Measurements from ENCODE around the gene PAWR. TPM values are rescaled to one million over a fixed set of nuclear protein-coding genes. Genes with fewer than 3 reads are reported as not detected.

The PAWR gene
- total and polyA plus RNA-seq, 7 donors = 0.77 to 3.5 (median 1.9) TPM

DNA sequence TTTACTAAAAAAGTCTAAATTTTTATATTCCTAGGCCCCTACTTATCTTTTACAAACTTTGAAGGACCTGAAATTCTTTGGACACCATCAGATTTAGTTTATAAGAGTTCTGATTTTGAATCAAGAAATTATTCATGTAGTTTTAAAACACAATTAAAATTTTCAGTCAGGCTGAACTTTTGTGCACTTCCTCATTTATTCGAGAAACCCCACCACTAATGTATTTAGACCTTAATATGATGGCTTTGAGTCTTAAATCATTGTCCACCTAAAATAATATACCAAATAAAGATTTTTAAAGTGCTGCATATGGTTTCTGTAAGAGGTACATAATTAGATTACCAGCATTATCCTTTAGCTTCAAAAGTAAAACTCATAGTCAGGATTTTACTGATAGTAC, 103.4 kb downstream of the PAWR start:
- TF ChIP-seq CTCF (IDR thresholded peaks at IDR 0.05) = no peak
- Histone ChIP-seq H3K9me3 (no peaks in the 10 kb centered on the region), H3K36me3 (ENCODE audit: insufficient read depth in 1 of 2, low read depth in 1 of 2) (no peaks in the 10 kb centered on the region), H3K4me1 (no peaks in the 10 kb centered on the region), H3K27ac (no peak overlapping the region), H3K4me3 (no peak overlapping the region), H3K27me3 (ENCODE audit: insufficient read depth in 3 of 3, low read length in 2 of 3) (no peaks in the 10 kb centered on the region)
- 78 to 90% (median 88%) methylated on average over 1 of the region's 1 CpG for WGBS, 3 donors
- no peak for DNase-seq
- no peak for ATAC-seq
- intact Hi-C loops (cut with DNase I) = no loop called here

DNA sequence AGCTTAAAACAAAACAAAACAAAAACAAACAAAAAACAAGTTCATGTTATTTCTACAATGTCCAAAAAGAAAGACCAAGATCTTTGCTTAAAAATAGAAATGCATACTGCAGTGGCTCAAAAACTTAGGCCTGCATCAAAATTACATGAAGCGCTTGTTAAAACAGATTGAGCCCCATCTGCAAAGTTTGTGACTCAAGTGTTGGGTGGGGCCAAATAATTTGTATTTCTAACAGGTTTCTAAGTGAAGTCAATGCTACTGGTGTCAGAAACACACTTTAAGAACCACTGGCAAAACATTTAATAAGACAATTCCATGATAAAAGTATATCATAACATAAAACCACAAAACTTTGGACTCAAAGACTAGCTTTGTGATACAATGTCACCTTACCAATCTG, 105.6 kb downstream of the PAWR start:
- H3K36me3 ChIP-seq (ENCODE audit: insufficient read depth in 1 of 2, low read depth in 1 of 2) = no peaks in the 10 kb centered on the region
- H3K27ac ChIP-seq = no peak overlapping the region
- ATAC-seq (no peak), DNase-seq (no peak)
- intact Hi-C loops (cut with DNase I) = no loop called here
- H3K27me3 ChIP-seq (ENCODE audit: insufficient read depth in 3 of 3, low read length in 2 of 3) = no peaks in the 10 kb centered on the region
- TF ChIP-seq CTCF (IDR thresholded peaks at IDR 0.05) = no peak
- H3K9me3 ChIP-seq = no peaks in the 10 kb centered on the region
- no peak overlapping the region for H3K4me3 ChIP-seq
- no peaks in the 10 kb centered on the region for H3K4me1 ChIP-seq
- 97 to 100% (median 100%) methylated on average over 1 of the region's 1 CpG for WGBS, 3 donors

DNA sequence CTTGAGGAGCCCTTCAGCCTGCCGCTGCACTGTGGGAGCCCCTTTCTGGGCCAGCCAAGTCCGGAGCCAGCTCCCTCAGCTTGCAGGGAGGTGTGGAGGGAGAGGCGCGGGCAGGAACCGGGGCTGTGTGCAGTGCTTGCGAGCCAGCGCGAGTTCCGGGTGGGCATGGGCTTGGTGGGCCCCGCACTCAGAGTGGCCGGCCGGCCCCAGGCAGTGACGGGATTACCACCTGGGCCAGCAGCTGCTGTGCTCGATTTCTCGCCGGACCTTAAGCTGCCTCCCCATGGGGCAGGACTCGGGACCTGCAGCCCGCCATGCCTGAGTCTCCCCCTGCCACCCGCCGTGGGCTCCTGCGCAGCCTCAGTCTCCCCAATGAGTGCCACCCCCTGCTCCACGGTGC, 116.9 kb downstream of the PAWR start:
- intact Hi-C loops (cut with DNase I) = no loop called here
- Histone ChIP-seq H3K27me3 (ENCODE audit: insufficient read depth in 3 of 3, low read length in 2 of 3) (no peaks in the 10 kb centered on the region), H3K9me3 (peaks cover 14% of the 10 kb centered on the region), H3K36me3 (ENCODE audit: insufficient read depth in 1 of 2, low read depth in 1 of 2) (no peaks in the 10 kb centered on the region), H3K4me3 (no peak overlapping the region), H3K27ac (no peak overlapping the region), H3K4me1 (no peaks in the 10 kb centered on the region)
- 98 to 99% (median 99%) methylated on average over 18 to 22 of the region's 22 CpGs for WGBS, 3 donors
- no peak for TF ChIP-seq CTCF (IDR thresholded peaks at IDR 0.05)
- ATAC-seq (no peak), DNase-seq (no peak)

DNA sequence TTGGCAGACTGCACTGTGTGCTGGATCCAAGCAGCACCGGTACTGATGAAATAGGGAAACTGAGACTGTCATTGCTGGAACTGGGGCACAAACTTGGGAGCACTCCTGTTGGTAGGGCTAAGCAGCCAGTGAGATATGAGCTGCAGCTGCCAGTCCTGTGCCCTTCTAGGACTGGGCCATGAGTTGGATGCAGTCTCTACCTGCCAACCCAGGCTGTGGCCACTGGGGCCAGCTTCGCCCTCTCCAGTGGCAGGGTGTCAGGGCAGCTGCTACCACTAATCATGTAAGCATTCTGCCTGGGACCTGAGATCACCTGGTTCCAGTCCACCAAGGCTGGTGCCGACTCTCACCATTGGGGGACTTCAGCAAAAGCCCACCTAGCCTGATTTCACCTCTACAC, 121.1 kb downstream of the PAWR start:
- 88 to 96% (median 91%) methylated on average over 3 of the region's 3 CpGs for WGBS, 3 donors

More for the DNA sequence above, 121.1 kb downstream of the PAWR start:
- intact Hi-C loops (cut with DNase I) = no loop called here
- Histone ChIP-seq H3K27ac (no peak overlapping the region), H3K27me3 (ENCODE audit: insufficient read depth in 3 of 3, low read length in 2 of 3) (no peaks in the 10 kb centered on the region), H3K36me3 (ENCODE audit: insufficient read depth in 1 of 2, low read depth in 1 of 2) (no peaks in the 10 kb centered on the region), H3K4me1 (no peaks in the 10 kb centered on the region), H3K9me3 (peaks cover 14% of the 10 kb centered on the region), H3K4me3 (no peak overlapping the region)
- DNase-seq = no peak
- no peak for ATAC-seq
- no peak for TF ChIP-seq CTCF (IDR thresholded peaks at IDR 0.05)

Measured in psoas muscle (tissue), 8 donors.